Activated naive CD4-positive, alpha-beta T cell treated with anti-CD3 and anti-CD28 coated beads, Interleukin-2, amount 10 ng/mL, durations not matched to agents 7 days and 5 days (primary cell): Measurements from ENCODE around the gene TMEM151B.
"Not testable (repeated sequence)": the region's sequence is repeated elsewhere in the genome, so short reads cannot be mapped to it uniquely, and the experiment has no call there.

Experiments used
- CTCF ChIA-PET: fragments of 350-600 bp; sonication (Branson Sonifier 250); formaldehyde crosslinking; loops from one replicate; lab custom pipeline; 2021; ENCODE audit warnings: antibody characterized with exemption; lab: Charles Lee
- DNase-seq: peaks from one replicate; pipeline ENCODE4 v3.0.0-alpha.2; 2020
- H3K27ac Mint-ChIP-seq: one replicate; pipeline ENCODE4 v1.8.0; 2021; ENCODE audit warnings: mild to moderate bottlenecking, moderate library complexity, mixed read lengths
- H3K27me3 Mint-ChIP-seq: one replicate; pipeline ENCODE4 v1.8.0; 2021; ENCODE audit warnings: mild to moderate bottlenecking, mixed read lengths
- H3K36me3 Mint-ChIP-seq: one replicate; pipeline ENCODE4 v1.8.0; 2021; ENCODE audit warnings: mixed read lengths
- H3K4me1 Mint-ChIP-seq: one replicate; pipeline ENCODE4 v1.8.0; 2021; ENCODE audit warnings: mixed read lengths
- H3K4me3 Mint-ChIP-seq: one replicate; pipeline ENCODE4 v1.8.0; 2021; ENCODE audit warnings: mild to moderate bottlenecking, moderate library complexity, mixed read lengths
- H3K9me3 Mint-ChIP-seq: one replicate; pipeline ENCODE4 v1.8.0; 2021; ENCODE audit warnings: mixed read lengths

Gene TMEM151B

DNA sequence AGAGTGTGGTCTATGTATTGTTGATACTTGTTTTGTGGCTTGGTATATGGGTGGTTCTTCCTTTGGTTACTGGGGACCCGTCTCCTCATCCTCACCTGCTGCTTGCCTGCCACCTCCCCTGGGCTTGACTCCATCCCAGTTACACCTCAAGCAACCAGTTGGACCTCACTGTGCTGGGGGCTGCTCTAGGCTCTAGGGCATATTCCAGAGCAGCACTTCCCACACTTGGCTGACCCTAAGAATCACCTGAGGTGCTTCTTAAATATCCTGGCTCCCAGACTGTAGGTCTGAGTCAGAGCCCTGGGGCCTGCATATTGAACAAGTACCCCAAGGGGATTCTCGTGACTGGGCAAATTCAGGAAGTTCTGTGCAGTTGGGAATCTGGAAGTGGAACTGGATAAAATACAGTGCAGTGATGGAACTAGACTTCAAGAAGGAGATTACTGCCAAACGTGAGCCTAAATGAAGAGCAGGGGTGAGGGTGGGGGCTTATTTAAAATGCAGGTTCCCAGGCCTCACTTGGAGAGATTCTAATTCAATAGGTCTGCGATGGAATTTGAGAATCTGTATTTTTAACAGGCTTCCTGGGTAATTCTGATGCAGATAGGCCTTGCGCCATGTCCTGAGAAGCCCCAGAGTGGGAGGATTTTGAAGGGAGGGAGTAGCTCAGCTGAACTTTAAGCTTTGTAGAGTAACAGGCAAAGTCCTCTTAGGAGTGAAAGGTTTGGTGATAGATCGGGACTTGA is 79.8 kb downstream of the TMEM151B start:
- CTCF ChIA-PET = no interaction called here

DNA sequence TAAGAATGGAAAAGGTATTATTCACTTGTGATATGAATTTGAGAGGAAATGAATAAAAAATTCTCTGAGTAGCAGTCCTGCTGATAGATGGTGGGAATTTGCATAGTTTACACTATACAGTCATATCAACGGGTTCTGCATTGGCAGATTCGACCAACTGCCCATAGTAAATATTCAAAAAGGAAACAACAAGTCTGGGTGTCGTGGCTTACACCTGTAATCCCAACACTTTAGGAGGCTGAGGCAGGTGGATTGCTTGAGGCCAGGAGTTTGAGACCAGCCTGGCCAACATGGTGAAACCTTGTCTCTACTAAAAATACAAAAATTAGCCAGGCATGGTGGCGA is 80.4 kb downstream of the TMEM151B start:
- H3K27ac Mint-ChIP-seq, H3K36me3 Mint-ChIP-seq, CTCF ChIA-PET, H3K4me1 Mint-ChIP-seq, DNase-seq, H3K4me3 Mint-ChIP-seq, H3K9me3 Mint-ChIP-seq: not testable (repeated sequence)
- peaks cover 16% of the 10 kb centered on the region for H3K27me3 Mint-ChIP-seq

More for the DNA sequence above, 79.8 kb downstream of the TMEM151B start:
- Mint-ChIP-seq H3K36me3 (no peaks in the 10 kb centered on the region), H3K27me3 (peaks cover 18% of the 10 kb centered on the region), H3K27ac (no peak overlapping the region), H3K9me3 (no peaks in the 10 kb centered on the region), H3K4me1 (no peaks in the 10 kb centered on the region), H3K4me3 (no peak overlapping the region)
- DNase-seq = no peak

DNA sequence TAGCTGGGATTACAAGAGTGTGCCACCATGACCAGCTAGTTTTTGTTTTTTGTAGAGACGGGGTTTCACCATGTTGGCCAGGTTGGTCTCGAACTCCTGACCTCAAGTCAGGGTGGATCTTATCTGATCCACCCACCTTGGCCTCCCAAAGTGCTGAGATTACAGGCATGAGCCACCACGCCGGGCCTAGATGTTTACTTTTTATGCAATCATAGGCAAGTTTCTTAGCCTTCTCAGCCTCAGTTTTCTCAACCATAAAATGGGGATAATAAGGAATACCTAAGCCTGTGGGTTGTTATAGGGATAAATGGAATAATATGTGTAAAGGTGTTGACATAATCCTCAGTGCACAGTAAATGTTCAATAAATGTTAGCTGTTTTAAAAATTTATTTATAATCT is 82.0 kb downstream of the TMEM151B start:
- CTCF ChIA-PET = interaction anchor here (1.1 kb wide), 1 partner anchor 9 kb away, joined by 3 read pairs; no protein-coding TSS in a partner anchor
- H3K4me1 Mint-ChIP-seq = no peaks in the 10 kb centered on the region
- H3K36me3 Mint-ChIP-seq = no peaks in the 10 kb centered on the region
- H3K27ac Mint-ChIP-seq = no peak overlapping the region
- no peak for DNase-seq
- peaks cover 28% of the 10 kb centered on the region for H3K27me3 Mint-ChIP-seq
- no peaks in the 10 kb centered on the region for H3K9me3 Mint-ChIP-seq
- H3K4me3 Mint-ChIP-seq = no peak overlapping the region

- H3K4me1 Mint-ChIP-seq = no peaks in the 10 kb centered on the region
- H3K4me3 Mint-ChIP-seq = no peak overlapping the region
- H3K36me3 Mint-ChIP-seq = no peaks in the 10 kb centered on the region
- no peak overlapping the region for H3K27ac Mint-ChIP-seq
- CTCF ChIA-PET = no interaction called here
- DNase-seq = no peak
- no peaks in the 10 kb centered on the region for H3K9me3 Mint-ChIP-seq
- H3K27me3 Mint-ChIP-seq = peaks cover 34% of the 10 kb centered on the region
Observed at GRCh38 chr6:44353336-44353735, 83.1 kb downstream of the TMEM151B start.

GRCh38 chr6:44355640-44356039 is 85.4 kb downstream of the TMEM151B start:
- no peaks in the 10 kb centered on the region for H3K9me3 Mint-ChIP-seq
- H3K36me3 Mint-ChIP-seq = no peaks in the 10 kb centered on the region
- H3K27ac Mint-ChIP-seq = no peak overlapping the region
- CTCF ChIA-PET = no interaction called here
- DNase-seq = no peak
- peaks cover 29% of the 10 kb centered on the region for H3K27me3 Mint-ChIP-seq
- H3K4me1 Mint-ChIP-seq = no peaks in the 10 kb centered on the region
- H3K4me3 Mint-ChIP-seq = no peak overlapping the region

GRCh38 chr6:44356487-44356886 is 86.2 kb downstream of the TMEM151B start:
- no peak overlapping the region for H3K4me3 Mint-ChIP-seq
- H3K9me3 Mint-ChIP-seq = no peaks in the 10 kb centered on the region
- peaks cover 29% of the 10 kb centered on the region for H3K27me3 Mint-ChIP-seq
- DNase-seq = no peak
- no peak overlapping the region for H3K27ac Mint-ChIP-seq
- no peaks in the 10 kb centered on the region for H3K36me3 Mint-ChIP-seq
- CTCF ChIA-PET = interaction anchor here (1.5 kb wide), 1 partner anchor 13 kb away, joined by 3 read pairs; no protein-coding TSS in a partner anchor
- no peaks in the 10 kb centered on the region for H3K4me1 Mint-ChIP-seq
